NT2/D1 (cell line): Measurements from ENCODE around the gene RALBP1.
"Not testable (repeated sequence)": the region's sequence is repeated elsewhere in the genome, so short reads cannot be mapped to it uniquely, and the experiment has no call there.

Experiments
- YY1 ChIP-seq: IDR thresholded peaks from 2 replicates; pipeline ENCODE4 v1.6.1; 2011; ENCODE audit not compliant: insufficient read length, insufficient read depth
- ZNF274 ChIP-seq: IDR thresholded peaks from 2 replicates; pipeline ENCODE4 v1.6.1; 2011; ENCODE audit warnings: mild to moderate bottlenecking, low read depth, low read length

GRCh38 chr18:9484856-9485255 lies 9.5 kb downstream of the RALBP1 start:
- TF ChIP-seq YY1, ZNF274: not testable (repeated sequence)
